OCI-LY1 (cell line): Measurements from ENCODE around the gene KRT2.

Source experiments
- EZH2 ChIP-seq: fragments of 200-600 bp; sonication (generic), shearing (Covaris generic); IDR thresholded peaks from 2 replicates; pipeline ENCODE4 v1.8.0; 2017; ENCODE audit warnings: borderline replicate concordance, mixed run types, mild to moderate bottlenecking, antibody characterized with exemption, low read length, moderate library complexity, mixed read lengths
- TF ChIP-seq, protein P1 (sequence below): fragments of 200-600 bp; sonication (generic), shearing (Covaris generic); IDR thresholded peaks from 2 replicates; pipeline ENCODE4 v1.5.1; 2017; ENCODE audit warnings: mild to moderate bottlenecking, antibody characterized with exemption, low read length, moderate library complexity, mixed read lengths

GRCh38 chr12:52608826-52609630 is 43.0 kb downstream of the KRT2 start:
- TF ChIP-seq, protein P1, sequence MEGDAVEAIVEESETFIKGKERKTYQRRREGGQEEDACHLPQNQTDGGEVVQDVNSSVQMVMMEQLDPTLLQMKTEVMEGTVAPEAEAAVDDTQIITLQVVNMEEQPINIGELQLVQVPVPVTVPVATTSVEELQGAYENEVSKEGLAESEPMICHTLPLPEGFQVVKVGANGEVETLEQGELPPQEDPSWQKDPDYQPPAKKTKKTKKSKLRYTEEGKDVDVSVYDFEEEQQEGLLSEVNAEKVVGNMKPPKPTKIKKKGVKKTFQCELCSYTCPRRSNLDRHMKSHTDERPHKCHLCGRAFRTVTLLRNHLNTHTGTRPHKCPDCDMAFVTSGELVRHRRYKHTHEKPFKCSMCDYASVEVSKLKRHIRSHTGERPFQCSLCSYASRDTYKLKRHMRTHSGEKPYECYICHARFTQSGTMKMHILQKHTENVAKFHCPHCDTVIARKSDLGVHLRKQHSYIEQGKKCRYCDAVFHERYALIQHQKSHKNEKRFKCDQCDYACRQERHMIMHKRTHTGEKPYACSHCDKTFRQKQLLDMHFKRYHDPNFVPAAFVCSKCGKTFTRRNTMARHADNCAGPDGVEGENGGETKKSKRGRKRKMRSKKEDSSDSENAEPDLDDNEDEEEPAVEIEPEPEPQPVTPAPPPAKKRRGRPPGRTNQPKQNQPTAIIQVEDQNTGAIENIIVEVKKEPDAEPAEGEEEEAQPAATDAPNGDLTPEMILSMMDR = no peak
- TF ChIP-seq EZH2 = no peak
